HFFc6 (cell line): ENCODE measurements around the gene TAS2R7. TPM values are rescaled to one million over a fixed set of nuclear protein-coding genes. Genes with fewer than 3 reads are reported as not detected.
"Not testable (repeated sequence)": the region's sequence is repeated elsewhere in the genome, so short reads cannot be mapped to it uniquely, and the experiment has no call there.

Source experiments
- DNase-seq: peaks from one replicate; pipeline ENCODE4 v3.0.0-alpha.2; 2018
- H3K27ac Mint-ChIP-seq: 2 replicates; pipeline ENCODE4 v1.8.0; 2020; ENCODE audit warnings: mild to moderate bottlenecking, mixed read lengths
- H3K27me3 Mint-ChIP-seq: 2 replicates; pipeline ENCODE4 v1.8.0; 2021; ENCODE audit warnings: mild to moderate bottlenecking, moderate library complexity, mixed read lengths; ENCODE audit not compliant: insufficient read depth
- H3K36me3 Mint-ChIP-seq: 2 replicates; pipeline ENCODE4 v1.8.0; 2021; ENCODE audit warnings: low read depth, mixed read lengths
- H3K4me1 Mint-ChIP-seq: 2 replicates; pipeline ENCODE4 v1.8.0; 2020; ENCODE audit warnings: low read depth, mixed read lengths
- H3K4me3 Mint-ChIP-seq: 2 replicates; pipeline ENCODE4 v1.8.0; 2020; ENCODE audit warnings: mild to moderate bottlenecking, moderate library complexity, mixed read lengths
- H3K9me3 Mint-ChIP-seq: 2 replicates; pipeline ENCODE4 v1.8.0; 2020; ENCODE audit warnings: mild to moderate bottlenecking, mixed read lengths
- total RNA-seq, 6 experiments: library from RNA; stranded (reverse); fragmentation: NEBNext Ultra II Directional; extraction: Animal tissue kit (Norgen Biotek cat#: 25700); gene quantifications; 2 replicates in 1 of 6; 3 replicates in 5 of 6; pipeline ENCODE4 v1.2.3, GENCODE V29; 2021
- TF ChIP-seq, protein P1 (sequence below): fragments of 200-600 bp; sonication (generic); IDR thresholded peaks from 2 replicates; pipeline ENCODE4 v1.5.0; 2021; ENCODE audit warnings: antibody characterized with exemption, mild to moderate bottlenecking

The TAS2R7 gene
- total RNA-seq, 6 experiments from 2014 or later, result not detected

DNA sequence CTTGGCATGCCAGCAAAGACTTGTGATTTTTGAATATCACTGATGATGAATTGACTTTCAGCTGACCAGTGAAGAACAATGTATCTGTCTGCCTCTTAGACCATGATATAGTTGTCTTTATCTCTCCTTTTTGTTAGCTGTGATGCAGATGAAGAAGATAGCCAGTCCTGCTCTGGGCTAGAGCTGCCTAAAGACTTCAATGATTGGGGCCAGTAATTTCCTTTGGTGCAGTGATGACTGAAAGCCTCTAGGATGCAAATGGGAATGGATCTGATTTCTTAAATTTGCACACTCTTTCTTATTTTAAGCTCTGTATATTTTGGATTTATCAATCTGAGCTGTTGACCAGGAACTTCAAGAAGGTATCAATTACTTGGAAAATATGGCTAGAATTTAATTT, 7.6 kb upstream of the TAS2R7 start, which contains the start of gene TAS2R9:
TAS2R9 (minus strand) TSS at position 101 of the 400 bp plus-strand sequence; CDS start at position 8, 93 bp downstream.
- no peak for DNase-seq
- Mint-ChIP-seq H3K4me3 (no peak within 1 kb of the TSS), H3K27ac (no peak within 1 kb of the TSS), H3K4me1 (no peaks in the 10 kb centered on the region), H3K27me3 (peaks cover 1% of the 10 kb centered on the region; the same call in 1 of the 2 replicates), H3K9me3 (no peaks in the 10 kb centered on the region), H3K36me3 (no peaks in the 10 kb centered on the region)
- TF ChIP-seq, protein P1, sequence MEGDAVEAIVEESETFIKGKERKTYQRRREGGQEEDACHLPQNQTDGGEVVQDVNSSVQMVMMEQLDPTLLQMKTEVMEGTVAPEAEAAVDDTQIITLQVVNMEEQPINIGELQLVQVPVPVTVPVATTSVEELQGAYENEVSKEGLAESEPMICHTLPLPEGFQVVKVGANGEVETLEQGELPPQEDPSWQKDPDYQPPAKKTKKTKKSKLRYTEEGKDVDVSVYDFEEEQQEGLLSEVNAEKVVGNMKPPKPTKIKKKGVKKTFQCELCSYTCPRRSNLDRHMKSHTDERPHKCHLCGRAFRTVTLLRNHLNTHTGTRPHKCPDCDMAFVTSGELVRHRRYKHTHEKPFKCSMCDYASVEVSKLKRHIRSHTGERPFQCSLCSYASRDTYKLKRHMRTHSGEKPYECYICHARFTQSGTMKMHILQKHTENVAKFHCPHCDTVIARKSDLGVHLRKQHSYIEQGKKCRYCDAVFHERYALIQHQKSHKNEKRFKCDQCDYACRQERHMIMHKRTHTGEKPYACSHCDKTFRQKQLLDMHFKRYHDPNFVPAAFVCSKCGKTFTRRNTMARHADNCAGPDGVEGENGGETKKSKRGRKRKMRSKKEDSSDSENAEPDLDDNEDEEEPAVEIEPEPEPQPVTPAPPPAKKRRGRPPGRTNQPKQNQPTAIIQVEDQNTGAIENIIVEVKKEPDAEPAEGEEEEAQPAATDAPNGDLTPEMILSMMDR, result no peak

DNA sequence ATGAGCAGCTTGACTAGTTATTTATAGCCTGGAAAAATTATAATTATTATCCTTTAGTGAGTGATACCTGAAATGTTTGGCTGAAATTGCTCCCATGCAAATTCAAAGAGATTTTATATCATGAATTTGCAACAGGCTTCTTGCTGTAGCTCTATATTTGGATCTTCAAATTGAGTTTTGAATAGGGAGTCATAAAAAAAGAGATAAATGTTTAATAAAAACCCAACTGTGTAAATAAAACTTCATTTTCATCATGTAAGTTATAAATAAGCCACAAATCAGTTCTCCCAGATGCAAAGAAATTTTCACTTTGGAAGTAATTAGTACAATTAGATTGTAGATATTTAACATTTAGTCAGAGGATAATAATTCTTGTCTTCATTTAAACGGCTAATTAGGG, 4.8 kb upstream of the TAS2R7 start, which contains the start of gene TAS2R8:
TAS2R8 (minus strand) TSS at position 101 of the 400 bp plus-strand sequence. CDS start 306 bp downstream, outside the sequence.
- TF ChIP-seq, protein P1, result no peak
- Mint-ChIP-seq H3K4me3 (no peak within 1 kb of the TSS), H3K4me1 (no peaks in the 10 kb centered on the region), H3K9me3 (no peaks in the 10 kb centered on the region), H3K36me3 (no peaks in the 10 kb centered on the region), H3K27ac (no peak within 1 kb of the TSS), H3K27me3 (peaks cover 1% of the 10 kb centered on the region; the same call in 1 of the 2 replicates)
- DNase-seq, result no peak

DNA sequence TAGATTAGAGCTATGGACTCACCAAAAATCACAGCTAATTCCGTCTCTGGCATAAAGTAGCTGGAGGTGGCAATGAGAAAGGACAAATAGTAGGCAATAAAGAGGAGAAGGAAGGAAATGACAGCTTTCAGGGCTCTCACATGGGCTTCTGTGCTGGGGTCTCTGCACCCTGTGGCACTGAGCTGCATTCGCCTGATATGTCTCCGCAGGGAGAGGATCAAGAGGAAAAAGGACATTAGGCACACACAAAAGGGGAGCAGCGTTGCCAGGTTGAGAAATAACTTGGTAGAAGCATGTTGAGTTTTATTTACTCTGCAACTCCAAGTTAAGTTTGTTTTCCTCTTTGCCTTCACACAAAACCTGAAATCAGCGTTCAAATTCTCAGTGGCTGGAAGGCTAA, 686 bp downstream of the TAS2R7 start:
- Mint-ChIP-seq H3K9me3 (no peaks in the 10 kb centered on the region), H3K27ac (no peak overlapping the region), H3K27me3 (peaks cover 5% of the 10 kb centered on the region; the same call in 1 of the 2 replicates), H3K4me1 (no peaks in the 10 kb centered on the region), H3K36me3 (no peaks in the 10 kb centered on the region), H3K4me3 (no peak overlapping the region)
- TF ChIP-seq, protein P1, result no peak
- DNase-seq, result no peak

DNA sequence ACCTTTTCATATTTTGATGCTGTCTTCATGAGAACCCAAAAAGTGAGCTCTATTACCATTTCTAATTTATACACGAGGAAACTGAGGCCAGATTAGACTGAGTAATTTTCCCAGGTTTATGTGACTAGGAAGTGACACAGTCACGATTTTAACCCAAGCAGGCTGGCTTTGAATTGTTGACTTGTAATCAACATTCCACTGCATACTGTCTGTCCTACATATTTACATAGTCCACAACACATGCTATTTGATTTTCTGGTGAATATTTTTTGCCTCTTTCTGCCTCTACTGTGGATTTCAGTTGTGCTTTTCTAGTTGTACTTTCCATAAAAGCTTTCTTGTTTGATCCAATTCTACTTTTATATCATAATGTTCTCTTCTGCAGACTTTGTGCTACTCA, 8.2 kb downstream of the TAS2R7 start:
- H3K9me3 Mint-ChIP-seq, result no peaks in the 10 kb centered on the region
- peaks cover 22% of the 10 kb centered on the region; the same call in 1 of the 2 replicates for H3K27me3 Mint-ChIP-seq
- H3K36me3 Mint-ChIP-seq, result no peaks in the 10 kb centered on the region
- TF ChIP-seq, protein P1, result no peak
- no peak for DNase-seq
- no peak overlapping the region for H3K4me3 Mint-ChIP-seq
- H3K27ac Mint-ChIP-seq, result no peak overlapping the region
- H3K4me1 Mint-ChIP-seq, result no peaks in the 10 kb centered on the region

DNA sequence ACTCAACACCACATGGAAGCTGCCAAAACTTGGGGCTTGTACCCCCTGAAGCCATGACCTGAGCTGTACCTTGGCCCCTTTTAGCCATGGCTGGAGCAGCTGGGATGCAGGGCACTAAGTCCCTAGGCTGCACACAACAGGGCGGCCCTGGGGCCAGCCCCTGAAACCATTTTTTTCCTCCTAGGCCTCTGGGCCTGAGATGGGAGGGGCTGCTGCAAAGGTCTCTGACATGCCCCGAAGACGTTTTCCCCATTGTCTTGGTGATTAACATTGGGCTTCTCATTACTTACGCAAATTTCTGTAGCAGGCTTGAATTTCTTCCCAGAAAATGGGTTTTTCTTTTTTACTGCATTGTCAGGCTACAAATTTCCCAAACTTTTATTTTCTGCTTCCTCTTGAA, 10.7 kb downstream of the TAS2R7 start:
- H3K36me3 Mint-ChIP-seq, H3K27ac Mint-ChIP-seq, H3K4me3 Mint-ChIP-seq, DNase-seq, H3K9me3 Mint-ChIP-seq, H3K4me1 Mint-ChIP-seq: not testable (repeated sequence)
- H3K27me3 Mint-ChIP-seq, result peaks cover 20% of the 10 kb centered on the region; the same call in 1 of the 2 replicates

DNA sequence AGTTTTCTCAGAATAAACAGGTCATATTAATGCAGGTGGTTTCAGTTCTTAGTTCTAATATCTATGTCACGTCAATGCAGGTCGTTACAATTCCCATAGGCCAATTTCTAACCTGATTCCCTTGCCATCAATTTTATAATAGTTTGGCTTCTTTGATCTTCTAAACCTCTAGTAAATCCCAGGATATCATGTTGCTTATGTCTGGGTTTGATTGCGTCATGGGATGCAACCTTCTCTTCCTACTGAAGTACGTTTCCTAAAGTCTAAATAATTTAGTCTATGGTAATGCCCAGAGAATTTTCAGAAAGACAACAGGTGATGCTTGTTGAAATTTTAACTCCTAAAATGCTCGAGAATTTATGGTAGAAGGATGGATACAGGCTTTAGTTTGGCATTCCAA, 19.2 kb downstream of the TAS2R7 start:
- no peaks in the 10 kb centered on the region for H3K36me3 Mint-ChIP-seq

More for the DNA sequence above, 19.2 kb downstream of the TAS2R7 start:
- Mint-ChIP-seq H3K4me1 (no peaks in the 10 kb centered on the region), H3K4me3 (no peak overlapping the region), H3K27ac (no peak overlapping the region), H3K9me3 (no peaks in the 10 kb centered on the region), H3K27me3 (peaks cover 3% of the 10 kb centered on the region; the same call in 1 of the 2 replicates)
- DNase-seq, result no peak
- TF ChIP-seq, protein P1, result no peak
